Right lobe of liver (tissue), 6 donors: Measurements from ENCODE around the gene PBLD. TPM values are rescaled to one million over a fixed set of nuclear protein-coding genes. Genes with fewer than 3 reads are reported as not detected.

Source experiments
- ATAC-seq, 4 donors: fragments of 200-7000 bp; cut with Tn5 transposase; one replicate each; pipeline ENCODE4 v1.9.1; 2020; ENCODE audit warnings: mild to moderate bottlenecking in 4 of 4, moderate library complexity in 4 of 4
- DNase-seq, 3 donors: peaks; one replicate each; pipeline ENCODE4 v3.0.0-alpha.2; 2020
- H3K27ac ChIP-seq, 3 donors: fragments of 200-600 bp; one replicate each; pipeline ENCODE4 v1.8.0; 2022
- H3K27me3 ChIP-seq, 2 donors: fragments of 200-600 bp; one replicate each; pipeline ENCODE4 v1.8.0; 2022
- H3K36me3 ChIP-seq, 4 donors: fragments of 200-600 bp; sonication (generic) in 1 of 4; one replicate each; pipeline versions ENCODE4 v1.5.1 to v1.8.0; 2017 to 2022; ENCODE audit warnings: control low read depth in 1 of 4
- H3K4me1 ChIP-seq, 4 donors: fragments of 200-600 bp; sonication (generic) in 1 of 4; one replicate each; pipeline versions ENCODE4 v1.5.1 to v1.8.0; 2017 to 2022; ENCODE audit warnings: control low read depth in 1 of 4
- H3K4me3 ChIP-seq, 3 donors: fragments of 200-600 bp; one replicate each; pipeline ENCODE4 v1.8.0; 2022
- H3K9me3 ChIP-seq, 4 donors: fragments of 200-600 bp; sonication (generic) in 1 of 4; one replicate each; pipeline versions ENCODE4 v1.5.1 to v1.8.0; 2017 to 2022; ENCODE audit warnings: control low read depth in 1 of 4
- CTCF ChIP-seq, 4 donors: fragments of 200-600 bp in 3 of 4; fragments of 450-650 bp in 1 of 4; IDR thresholded peaks; one replicate each; pipeline versions ENCODE4 v1.5.1 to v1.8.0; 2016 to 2022; ENCODE audit warnings: antibody characterized with exemption in 4 of 4, mild to moderate bottlenecking in 2 of 4
- POLR2A ChIP-seq: fragments of 450-650 bp; IDR thresholded peaks from one replicate; pipeline ENCODE4 v1.6.1; 2017; ENCODE audit warnings: antibody characterized with exemption, mild to moderate bottlenecking
- WGBS: methylation state at CpG from one replicate; pipeline ENCODE4 v1.1.6; 2018; ENCODE audit warnings: low coverage, low lambda C conversion rate; ENCODE audit not compliant: insufficient coverage; ENCODE audit errors: missing lambda C conversion rate; 5-methylcytosine and 5-hydroxymethylcytosine counted together
- intact Hi-C, 2 donors: fragments of 100-400 bp; cut with DNase I; formaldehyde crosslinking; loops; one replicate each; pipeline versions ENCODE4 v1.11.2 to v1.14.1; 2022
- total RNA-seq, 6 experiments: library from RNA; depleted of rRNA in 2 of 6; stranded (reverse); fragments of >200 nt in 2 of 6; fragmentation: NEBNext Ultra II Directional in 3 of 6; extraction: Animal tissue kit (Norgen Biotek cat#: 25700) in 3 of 6; gene quantifications; one replicate each; pipeline versions ENCODE4 v1.1.0 to v1.2.4, GENCODE V29; 2016 to 2023
- donor health status: DM: no; HTN: yes; CAD: no.
- donor health status: DM: no; HTN: no; CAD: no.
- donor health status: DM: no; HTN: no; CAD: no.
- donor health status: DM: no; HTN: yes; CAD: no.
- donor health status: DM: no; HTN: yes; CAD: no.

The PBLD gene
- total RNA-seq, 6 experiments from 2014 or later = 45.5 to 162 (median 129) TPM

GRCh38 chr10:68353537-68353936 lies 20.8 kb upstream of the PBLD start:
- peaks cover 0 to 20% (median 4%) of the 10 kb centered on the region in 4 donors for H3K36me3 ChIP-seq
- no peaks in the 10 kb centered on the region for H3K4me1 ChIP-seq
- intact Hi-C loops = no loop called here
- no peak overlapping the region for H3K4me3 ChIP-seq
- no peaks in the 10 kb centered on the region for H3K9me3 ChIP-seq
- H3K27ac ChIP-seq = no peak overlapping the region
- H3K27me3 ChIP-seq = no peaks in the 10 kb centered on the region
- TF ChIP-seq POLR2A = no peak
- TF ChIP-seq CTCF (IDR thresholded peaks at IDR 0.05) = no peak
- DNase-seq = no peak
- whole genome bisulfite sequencing = 88% methylated on average over 2 of the region's 2 CpGs
- ATAC-seq = no peak

GRCh38 chr10:68348265-68348741 lies 15.6 kb upstream of the PBLD start:
- DNase-seq (peak in 1 of 3 donors; percentile 22), ATAC-seq (peak; percentile 85 to 91 (median 88))
- intact Hi-C loops = loop anchor here in 1 of 2 donors (5.0 kb wide), 1 partner anchor 136 kb away; no protein-coding TSS in a partner anchor
- peak; percentile 48 to 72 (median 68) for TF ChIP-seq CTCF (IDR thresholded peaks at IDR 0.05)
- TF ChIP-seq POLR2A = no peak
- Histone ChIP-seq H3K9me3 (no peaks in the 10 kb centered on the region), H3K4me3 (no peak overlapping the region), H3K4me1 (no peaks in the 10 kb centered on the region), H3K27ac (no peak overlapping the region), H3K27me3 (no peaks in the 10 kb centered on the region), H3K36me3 (peaks cover 0 to 40% (median 17%) of the 10 kb centered on the region in 4 donors)
- 25% methylated on average over 1 of the region's 2 CpGs for WGBS

GRCh38 chr10:68346774-68347173 lies 14.0 kb upstream of the PBLD start:
- intact Hi-C loops = loop anchor here in 1 of 2 donors (5.0 kb wide), 1 partner anchor 134 kb away; no protein-coding TSS in a partner anchor
- no peaks in the 10 kb centered on the region for H3K27me3 ChIP-seq
- WGBS = 88% methylated on average over 4 of the region's 4 CpGs
- no peaks in the 10 kb centered on the region for H3K9me3 ChIP-seq
- H3K27ac ChIP-seq = no peak overlapping the region
- no peak overlapping the region for H3K4me3 ChIP-seq
- ATAC-seq (no peak), DNase-seq (no peak)
- H3K4me1 ChIP-seq = no peaks in the 10 kb centered on the region
- TF ChIP-seq CTCF (IDR thresholded peaks at IDR 0.05) (no peak), POLR2A (no peak)
- peaks cover 0 to 41% (median 24%) of the 10 kb centered on the region in 4 donors for H3K36me3 ChIP-seq

GRCh38 chr10:68345621-68346020 lies 12.9 kb upstream of the PBLD start:
- no peaks in the 10 kb centered on the region for H3K9me3 ChIP-seq
- no peak for ATAC-seq
- 90% methylated on average over 4 of the region's 4 CpGs for WGBS
- H3K27ac ChIP-seq = no peak overlapping the region
- H3K4me3 ChIP-seq = no peak overlapping the region
- TF ChIP-seq CTCF (IDR thresholded peaks at IDR 0.05) (no peak), POLR2A (no peak)
- no peak for DNase-seq
- peaks cover 0 to 51% (median 33%) of the 10 kb centered on the region in 4 donors for H3K36me3 ChIP-seq
- no peaks in the 10 kb centered on the region for H3K27me3 ChIP-seq
- intact Hi-C loops = loop anchor here in 1 of 2 donors (5.0 kb wide), 1 partner anchor 133 kb away; no protein-coding TSS in a partner anchor
- H3K4me1 ChIP-seq = no peaks in the 10 kb centered on the region
